ENCODE measurements around the gene GABBR2. TPM values are rescaled to one million over a fixed set of nuclear protein-coding genes. Genes with fewer than 3 reads are reported as not detected.

GABBR2 gene
- total and polyA plus RNA-seq, 9 of the 15 experiments (the other 6 are each of a cell fraction or from before 2014, with no cell fraction given), result 0.15 to 1.9 (median 0.32) TPM

DNA sequence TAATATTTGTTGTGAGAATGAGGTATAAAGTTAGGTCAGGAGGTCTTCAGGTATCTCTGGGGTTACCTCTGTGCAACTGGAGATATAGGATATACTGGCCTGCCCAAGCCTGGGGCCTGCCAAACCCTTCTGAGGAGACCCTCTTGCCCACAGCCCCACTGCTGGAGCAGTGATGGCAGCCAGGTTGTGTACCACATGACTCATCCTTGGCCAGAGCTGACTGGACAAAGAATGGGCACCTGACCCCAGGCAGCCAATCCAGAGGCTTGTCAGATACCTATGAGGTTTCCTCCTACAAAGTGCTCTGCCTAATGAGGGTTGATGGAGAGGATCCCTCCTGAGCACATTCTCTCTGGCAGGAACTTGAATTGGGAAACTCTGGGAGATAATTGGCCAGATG, 397.2 kb downstream of the GABBR2 start (continued):
- TF ChIP-seq, protein P1, sequence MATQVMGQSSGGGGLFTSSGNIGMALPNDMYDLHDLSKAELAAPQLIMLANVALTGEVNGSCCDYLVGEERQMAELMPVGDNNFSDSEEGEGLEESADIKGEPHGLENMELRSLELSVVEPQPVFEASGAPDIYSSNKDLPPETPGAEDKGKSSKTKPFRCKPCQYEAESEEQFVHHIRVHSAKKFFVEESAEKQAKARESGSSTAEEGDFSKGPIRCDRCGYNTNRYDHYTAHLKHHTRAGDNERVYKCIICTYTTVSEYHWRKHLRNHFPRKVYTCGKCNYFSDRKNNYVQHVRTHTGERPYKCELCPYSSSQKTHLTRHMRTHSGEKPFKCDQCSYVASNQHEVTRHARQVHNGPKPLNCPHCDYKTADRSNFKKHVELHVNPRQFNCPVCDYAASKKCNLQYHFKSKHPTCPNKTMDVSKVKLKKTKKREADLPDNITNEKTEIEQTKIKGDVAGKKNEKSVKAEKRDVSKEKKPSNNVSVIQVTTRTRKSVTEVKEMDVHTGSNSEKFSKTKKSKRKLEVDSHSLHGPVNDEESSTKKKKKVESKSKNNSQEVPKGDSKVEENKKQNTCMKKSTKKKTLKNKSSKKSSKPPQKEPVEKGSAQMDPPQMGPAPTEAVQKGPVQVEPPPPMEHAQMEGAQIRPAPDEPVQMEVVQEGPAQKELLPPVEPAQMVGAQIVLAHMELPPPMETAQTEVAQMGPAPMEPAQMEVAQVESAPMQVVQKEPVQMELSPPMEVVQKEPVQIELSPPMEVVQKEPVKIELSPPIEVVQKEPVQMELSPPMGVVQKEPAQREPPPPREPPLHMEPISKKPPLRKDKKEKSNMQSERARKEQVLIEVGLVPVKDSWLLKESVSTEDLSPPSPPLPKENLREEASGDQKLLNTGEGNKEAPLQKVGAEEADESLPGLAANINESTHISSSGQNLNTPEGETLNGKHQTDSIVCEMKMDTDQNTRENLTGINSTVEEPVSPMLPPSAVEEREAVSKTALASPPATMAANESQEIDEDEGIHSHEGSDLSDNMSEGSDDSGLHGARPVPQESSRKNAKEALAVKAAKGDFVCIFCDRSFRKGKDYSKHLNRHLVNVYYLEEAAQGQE (IDR thresholded peaks at IDR 0.05; ENCODE audit: borderline replicate concordance), result peak; percentile 39; the same call in 1 of the 2 replicates
- TF ChIP-seq, protein P1 (CRISPR knock-in tag; IDR thresholded peaks at IDR 0.05; ENCODE audit: low read depth), result no peak
- TF ChIP-seq ZNF217 (CRISPR knock-in tag; IDR thresholded peaks at IDR 0.05) (no peak), CHCHD3 (CRISPR knock-in tag; IDR thresholded peaks at IDR 0.05) (no peak), NFYB (IDR thresholded peaks at IDR 0.05; ENCODE audit: extremely low read depth, insufficient read length) (peak; percentile 33)
- TF ChIP-seq, protein P2, sequence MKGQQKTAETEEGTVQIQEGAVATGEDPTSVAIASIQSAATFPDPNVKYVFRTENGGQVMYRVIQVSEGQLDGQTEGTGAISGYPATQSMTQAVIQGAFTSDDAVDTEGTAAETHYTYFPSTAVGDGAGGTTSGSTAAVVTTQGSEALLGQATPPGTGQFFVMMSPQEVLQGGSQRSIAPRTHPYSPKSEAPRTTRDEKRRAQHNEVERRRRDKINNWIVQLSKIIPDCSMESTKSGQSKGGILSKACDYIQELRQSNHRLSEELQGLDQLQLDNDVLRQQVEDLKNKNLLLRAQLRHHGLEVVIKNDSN (CRISPR knock-in tag; IDR thresholded peaks at IDR 0.05), result peak; percentile 93
- TF ChIP-seq, protein P3, sequence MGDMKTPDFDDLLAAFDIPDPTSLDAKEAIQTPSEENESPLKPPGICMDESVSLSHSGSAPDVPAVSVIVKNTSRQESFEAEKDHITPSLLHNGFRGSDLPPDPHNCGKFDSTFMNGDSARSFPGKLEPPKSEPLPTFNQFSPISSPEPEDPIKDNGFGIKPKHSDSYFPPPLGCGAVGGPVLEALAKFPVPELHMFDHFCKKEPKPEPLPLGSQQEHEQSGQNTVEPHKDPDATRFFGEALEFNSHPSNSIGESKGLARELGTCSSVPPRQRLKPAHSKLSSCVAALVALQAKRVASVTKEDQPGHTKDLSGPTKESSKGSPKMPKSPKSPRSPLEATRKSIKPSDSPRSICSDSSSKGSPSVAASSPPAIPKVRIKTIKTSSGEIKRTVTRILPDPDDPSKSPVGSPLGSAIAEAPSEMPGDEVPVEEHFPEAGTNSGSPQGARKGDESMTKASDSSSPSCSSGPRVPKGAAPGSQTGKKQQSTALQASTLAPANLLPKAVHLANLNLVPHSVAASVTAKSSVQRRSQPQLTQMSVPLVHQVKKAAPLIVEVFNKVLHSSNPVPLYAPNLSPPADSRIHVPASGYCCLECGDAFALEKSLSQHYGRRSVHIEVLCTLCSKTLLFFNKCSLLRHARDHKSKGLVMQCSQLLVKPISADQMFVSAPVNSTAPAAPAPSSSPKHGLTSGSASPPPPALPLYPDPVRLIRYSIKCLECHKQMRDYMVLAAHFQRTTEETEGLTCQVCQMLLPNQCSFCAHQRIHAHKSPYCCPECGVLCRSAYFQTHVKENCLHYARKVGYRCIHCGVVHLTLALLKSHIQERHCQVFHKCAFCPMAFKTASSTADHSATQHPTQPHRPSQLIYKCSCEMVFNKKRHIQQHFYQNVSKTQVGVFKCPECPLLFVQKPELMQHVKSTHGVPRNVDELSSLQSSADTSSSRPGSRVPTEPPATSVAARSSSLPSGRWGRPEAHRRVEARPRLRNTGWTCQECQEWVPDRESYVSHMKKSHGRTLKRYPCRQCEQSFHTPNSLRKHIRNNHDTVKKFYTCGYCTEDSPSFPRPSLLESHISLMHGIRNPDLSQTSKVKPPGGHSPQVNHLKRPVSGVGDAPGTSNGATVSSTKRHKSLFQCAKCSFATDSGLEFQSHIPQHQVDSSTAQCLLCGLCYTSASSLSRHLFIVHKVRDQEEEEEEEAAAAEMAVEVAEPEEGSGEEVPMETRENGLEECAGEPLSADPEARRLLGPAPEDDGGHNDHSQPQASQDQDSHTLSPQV (IDR thresholded peaks at IDR 0.05), result no peak; the same call in 1 of the 2 replicates

All from K562 (cell line).